Measurements from ENCODE around the gene PRR15L. TPM values are rescaled to one million over a fixed set of nuclear protein-coding genes. Genes with fewer than 3 reads are reported as not detected.
A peak's percentile ranks its signal among the peaks of the same experiment; 100 is the strongest.
"Not testable (repeated sequence)": the region's sequence is repeated elsewhere in the genome, so short reads cannot be mapped to it uniquely, and the experiment has no call there.

PRR15L gene
- not detected for total RNA-seq
- long read RNA-seq = 0 reads

GRCh38 chr17:47957591-47958490 lies at the start of gene PRR15L:
PRR15L (minus strand) TSS chr17:47957883; CDS start chr17:47953234, 4,649 bp downstream.
- DNase-seq (no peak), ATAC-seq (ENCODE audit: poor library complexity) (no peak)
- intact Hi-C loops (cut with DNase I) = no loop called here

- intact Hi-C loops (cut with DNase I) = no loop called here
- no peak for ATAC-seq (ENCODE audit: poor library complexity)
- no peak for DNase-seq
Observed at GRCh38 chr17:48006936-48007709, 49.4 kb upstream of the PRR15L start.

GRCh38 chr17:48004983-48005382 lies 47.3 kb upstream of the PRR15L start:
- ATAC-seq (ENCODE audit: poor library complexity) (no peak), DNase-seq (no peak)
- intact Hi-C loops (cut with DNase I) = no loop called here

- DNase-seq (no peak), ATAC-seq (ENCODE audit: poor library complexity) (no peak)
- intact Hi-C loops (cut with DNase I) = no loop called here
Observed at GRCh38 chr17:48003417-48004151, 45.9 kb upstream of the PRR15L start.

GRCh38 chr17:48002916-48003416 lies 45.3 kb upstream of the PRR15L start:
- intact Hi-C loops (cut with DNase I) = no loop called here
- no peak for ATAC-seq (ENCODE audit: poor library complexity)
- DNase-seq = no peak

- ATAC-seq (ENCODE audit: poor library complexity) (peak; percentile 69), DNase-seq (no peak)
- intact Hi-C loops (cut with DNase I) = no loop called here
Observed at GRCh38 chr17:48002266-48002915, 44.7 kb upstream of the PRR15L start.

GRCh38 chr17:48001657-48002056 lies 44.0 kb upstream of the PRR15L start:
- ATAC-seq (ENCODE audit: poor library complexity); DNase-seq; intact Hi-C loops (cut with DNase I): not testable (repeated sequence)

- intact Hi-C loops (cut with DNase I) = no loop called here
- no peak for DNase-seq
- peak; percentile 33 for ATAC-seq (ENCODE audit: poor library complexity)
Observed at GRCh38 chr17:48001197-48001596, 43.5 kb upstream of the PRR15L start.

GRCh38 chr17:47999582-47999981 lies 41.9 kb upstream of the PRR15L start:
- intact Hi-C loops (cut with DNase I) = no loop called here
- ATAC-seq (ENCODE audit: poor library complexity) = no peak
- no peak for DNase-seq

- ATAC-seq (ENCODE audit: poor library complexity) = no peak
- DNase-seq = no peak
- intact Hi-C loops (cut with DNase I) = no loop called here
Observed at GRCh38 chr17:47998044-47998443, 40.4 kb upstream of the PRR15L start.

- no peak for DNase-seq
Observed at GRCh38 chr17:47997586-47997985, 39.9 kb upstream of the PRR15L start.

GRCh38 chr17:47996201-47996600 lies 38.5 kb upstream of the PRR15L start:
- no peak for DNase-seq
- intact Hi-C loops (cut with DNase I) = no loop called here
- ATAC-seq (ENCODE audit: poor library complexity) = no peak

More at GRCh38 chr17:47997586-47997985, 39.9 kb upstream of the PRR15L start:
- intact Hi-C loops (cut with DNase I) = no loop called here
- no peak for ATAC-seq (ENCODE audit: poor library complexity)

GRCh38 chr17:47995241-47995935 lies 37.7 kb upstream of the PRR15L start:
- intact Hi-C loops (cut with DNase I) = no loop called here
- DNase-seq (no peak), ATAC-seq (ENCODE audit: poor library complexity) (no peak)

GRCh38 chr17:47994724-47995123 lies 37.0 kb upstream of the PRR15L start:
- DNase-seq (no peak), ATAC-seq (ENCODE audit: poor library complexity) (no peak)
- intact Hi-C loops (cut with DNase I) = no loop called here

- no peak for DNase-seq
- ATAC-seq (ENCODE audit: poor library complexity) = no peak
- intact Hi-C loops (cut with DNase I) = no loop called here
Observed at GRCh38 chr17:47993964-47994363, 36.3 kb upstream of the PRR15L start.

- DNase-seq (no peak), ATAC-seq (ENCODE audit: poor library complexity) (peak; percentile 50)
- intact Hi-C loops (cut with DNase I) = no loop called here
Observed at GRCh38 chr17:47993031-47993564, 35.4 kb upstream of the PRR15L start.

GRCh38 chr17:47992216-47992615 lies 34.5 kb upstream of the PRR15L start:
- intact Hi-C loops (cut with DNase I) = no loop called here
- DNase-seq = no peak
- peak; percentile 43 for ATAC-seq (ENCODE audit: poor library complexity)
